ENCODE measurements around the gene ZSWIM8.
"Not testable (repeated sequence)": the region's sequence is repeated elsewhere in the genome, so short reads cannot be mapped to it uniquely, and the experiment has no call there.

The ZSWIM8 gene

DNA sequence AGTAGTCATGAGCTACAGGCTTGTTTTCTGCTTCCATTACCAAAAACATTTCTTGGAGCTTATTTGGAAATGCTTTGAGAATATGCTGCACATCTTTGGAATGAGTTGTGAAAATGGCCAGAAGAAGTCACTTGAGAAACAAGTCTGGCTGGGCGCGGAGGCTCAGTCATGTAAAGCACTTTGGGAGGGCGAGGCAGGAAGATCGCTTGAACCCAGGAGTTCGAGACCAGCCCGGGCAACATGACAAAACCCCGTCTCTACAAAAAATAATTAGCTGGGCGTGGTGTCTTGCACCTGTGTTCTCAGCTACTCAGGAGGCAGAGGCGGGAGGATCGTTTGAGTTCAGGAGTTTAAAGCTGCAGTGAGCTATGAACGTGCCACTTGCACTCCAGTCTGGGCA is 4.4 kb upstream of the ZSWIM8 start:
- peaks cover 24% of the 10 kb centered on the region for H3K36me3 Mint-ChIP-seq
- peaks cover 62% of the 10 kb centered on the region for H3K4me1 Mint-ChIP-seq
- peak overlapping the region; percentile 99 for H3K4me3 Mint-ChIP-seq
- peak overlapping the region; percentile 95 for H3K27ac Mint-ChIP-seq
- no peak for DNase-seq
- H3K27me3 Mint-ChIP-seq, result no peaks in the 10 kb centered on the region
- CTCF ChIA-PET, result interaction anchor here (1.0 to 2.2 kb wide), 2 partner anchors 8 to 13 kb away, joined by 4 to 6 read pairs; no protein-coding TSS in a partner anchor
- no peaks in the 10 kb centered on the region for H3K9me3 Mint-ChIP-seq

- no peak for DNase-seq
- peak overlapping the region; percentile 95 for H3K27ac Mint-ChIP-seq
- CTCF ChIA-PET, result interaction anchor here (1.0 to 2.2 kb wide), 3 partner anchors 9 to 13 kb away, joined by 4 to 6 read pairs (median 5); a partner anchor contains a TSS
- no peaks in the 10 kb centered on the region for H3K27me3 Mint-ChIP-seq
- H3K36me3 Mint-ChIP-seq, result peaks cover 27% of the 10 kb centered on the region
- H3K4me1 Mint-ChIP-seq, result peaks cover 67% of the 10 kb centered on the region
- H3K9me3 Mint-ChIP-seq, result no peaks in the 10 kb centered on the region
- H3K4me3 Mint-ChIP-seq, result peak overlapping the region; percentile 99
Observed at GRCh38 chr10:73781548-73781878, 3.9 kb upstream of the ZSWIM8 start.

- Mint-ChIP-seq H3K27me3 (no peaks in the 10 kb centered on the region), H3K36me3 (peaks cover 24% of the 10 kb centered on the region), H3K4me1 (peaks cover 66% of the 10 kb centered on the region), H3K4me3 (peak within 1 kb of the TSS; percentile 99), H3K9me3 (no peaks in the 10 kb centered on the region), H3K27ac (peak within 1 kb of the TSS; percentile 95)
- CTCF ChIA-PET, result interaction anchor here (1.1 to 2.2 kb wide), 3 partner anchors 10 to 98 kb away, joined by 4 to 6 read pairs (median 5); a partner anchor contains a TSS
- peak; percentile 96 for DNase-seq
Observed at GRCh38 chr10:73781879-73782748, 3.3 kb upstream of the ZSWIM8 start, which contains the start of gene CHCHD1. TSS of gene CHCHD1 (plus strand) at chr10:73782048. CDS start at chr10:73782076, 28 bp downstream.

DNA sequence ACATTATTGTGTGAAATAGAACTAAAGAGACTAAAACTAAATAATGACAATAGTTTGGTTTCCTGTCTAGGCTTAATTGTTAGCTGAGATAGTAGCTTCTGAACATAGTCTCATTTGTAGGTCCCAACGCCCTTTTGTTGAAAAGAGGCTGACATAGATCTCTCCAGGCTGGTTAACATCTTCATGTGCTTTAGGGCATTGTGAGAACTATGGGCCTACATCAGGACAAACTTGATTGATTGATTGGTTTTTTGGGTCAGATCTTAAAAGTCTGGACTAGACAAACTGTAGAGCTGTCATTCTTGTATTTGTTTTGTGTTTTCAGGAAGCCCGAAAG is 2.7 kb upstream of the ZSWIM8 start:
- H3K27ac Mint-ChIP-seq, result peak overlapping the region; percentile 95
- peaks cover 67% of the 10 kb centered on the region for H3K4me1 Mint-ChIP-seq
- H3K4me3 Mint-ChIP-seq, result peak overlapping the region; percentile 99
- CTCF ChIA-PET, result interaction anchor here (0.7 to 1.3 kb wide), 3 partner anchors 11 to 97 kb away, joined by 3 to 5 read pairs (median 4); a partner anchor contains a TSS
- H3K27me3 Mint-ChIP-seq, result no peaks in the 10 kb centered on the region
- peaks cover 24% of the 10 kb centered on the region for H3K36me3 Mint-ChIP-seq
- H3K9me3 Mint-ChIP-seq, result no peaks in the 10 kb centered on the region
- DNase-seq, result no peak

DNA sequence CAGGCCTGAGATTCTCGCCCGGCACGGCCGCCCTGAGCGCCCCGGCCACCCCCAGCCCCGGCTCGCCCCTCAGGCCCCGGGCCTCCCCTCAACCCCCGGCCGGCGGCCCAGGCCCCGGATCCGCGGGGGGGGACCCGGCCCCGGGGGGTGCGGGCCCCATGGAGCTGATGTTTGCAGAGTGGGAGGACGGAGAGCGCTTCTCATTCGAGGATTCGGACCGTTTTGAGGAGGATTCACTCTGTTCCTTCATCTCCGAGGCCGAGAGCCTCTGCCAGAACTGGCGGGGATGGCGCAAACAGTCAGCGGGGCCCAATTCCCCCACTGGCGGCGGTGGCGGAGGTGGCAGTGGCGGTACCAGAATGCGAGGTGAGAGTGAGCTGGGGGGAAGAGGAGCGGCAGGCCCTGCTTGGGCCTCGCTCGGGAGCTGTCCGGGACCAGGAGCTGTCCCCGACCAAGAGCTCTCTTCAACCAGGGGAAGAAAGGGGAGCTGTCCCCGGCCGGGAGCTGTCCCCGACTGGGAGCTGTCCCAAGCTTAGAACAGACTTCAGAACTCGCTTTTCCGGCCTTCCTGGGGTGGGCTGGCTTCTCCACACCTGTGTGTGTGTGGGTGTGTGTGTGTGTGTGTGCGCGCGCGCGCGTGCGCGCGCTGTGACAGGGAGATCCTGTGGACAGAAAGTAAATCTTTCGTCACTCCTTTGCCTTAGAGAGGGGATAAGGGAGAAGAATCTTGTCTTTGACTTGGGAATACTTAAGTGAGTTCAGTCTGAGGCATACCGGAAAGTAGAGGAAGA is 510 bp downstream of the ZSWIM8 start:
- peak overlapping the region; percentile 94 for H3K4me3 Mint-ChIP-seq
- peak overlapping the region; percentile 99 for H3K27ac Mint-ChIP-seq
- H3K27me3 Mint-ChIP-seq, result no peaks in the 10 kb centered on the region
- CTCF ChIA-PET, result interaction anchor here (0.8 to 1.4 kb wide), 5 partner anchors 12 to 94 kb away, joined by 3 to 7 read pairs (median 3); a partner anchor contains a TSS
- H3K9me3 Mint-ChIP-seq, result no peaks in the 10 kb centered on the region
- peak; percentile 70 for DNase-seq
- H3K4me1 Mint-ChIP-seq, result peaks cover 59% of the 10 kb centered on the region
- H3K36me3 Mint-ChIP-seq, result peaks cover 22% of the 10 kb centered on the region

- Mint-ChIP-seq H3K4me1 (peaks cover 54% of the 10 kb centered on the region), H3K9me3 (no peaks in the 10 kb centered on the region), H3K4me3 (peak overlapping the region; percentile 94), H3K27me3 (no peaks in the 10 kb centered on the region), H3K36me3 (peaks cover 27% of the 10 kb centered on the region), H3K27ac (peak overlapping the region; percentile 93)
- CTCF ChIA-PET, result interaction anchor here (0.8 to 1.4 kb wide), 6 partner anchors 13 to 93 kb away, joined by 3 to 7 read pairs (median 3); a partner anchor contains a TSS
- no peak for DNase-seq
Observed at GRCh38 chr10:73786512-73786885, 1.1 kb downstream of the ZSWIM8 start.

DNA sequence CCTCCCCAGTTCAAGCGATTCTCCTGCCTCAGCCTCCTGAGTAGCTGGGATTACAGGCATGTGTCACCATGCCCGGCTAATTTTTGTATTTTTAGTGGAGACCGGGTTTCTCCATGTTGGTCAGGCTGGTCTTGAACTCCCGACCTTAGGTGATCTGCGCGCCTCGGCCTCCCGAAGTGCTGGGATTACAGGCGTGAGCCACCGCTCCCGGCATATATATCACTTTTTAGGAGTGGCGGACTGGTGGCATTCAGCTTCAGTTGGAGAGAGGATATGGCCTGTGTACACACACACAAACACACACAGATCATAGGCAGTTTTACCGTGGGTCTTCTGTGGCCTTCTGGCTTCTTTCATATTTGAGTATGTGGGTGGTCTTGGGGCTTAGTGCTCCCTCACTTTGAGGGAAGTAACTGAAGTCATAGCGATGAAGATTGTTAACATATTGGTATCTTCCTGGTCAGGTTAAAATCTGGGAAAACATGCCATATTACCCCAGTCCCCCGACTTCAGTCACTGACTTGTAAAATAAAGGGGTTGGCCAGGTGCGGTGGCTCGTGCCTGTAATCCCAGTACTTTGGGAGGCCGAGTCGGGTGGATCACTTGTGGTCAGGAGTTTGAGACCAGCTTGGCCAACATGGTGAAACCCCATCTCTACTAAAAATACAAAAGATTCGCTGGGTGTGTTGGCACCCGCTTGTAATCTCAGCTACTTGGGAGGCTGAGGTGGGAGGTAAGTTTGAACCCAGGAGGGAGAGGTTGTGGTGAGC is 1.8 kb downstream of the ZSWIM8 start:
- not testable (repeated sequence) for H3K9me3 Mint-ChIP-seq, H3K27ac Mint-ChIP-seq, DNase-seq, H3K27me3 Mint-ChIP-seq
- CTCF ChIA-PET, result interaction anchor here (1.0 to 1.1 kb wide), 2 partner anchors 18 to 92 kb away, joined by 3 to 7 read pairs; no protein-coding TSS in a partner anchor
- Mint-ChIP-seq H3K4me3 (peak overlapping the region; percentile 56), H3K36me3 (peaks cover 26% of the 10 kb centered on the region), H3K4me1 (peaks cover 51% of the 10 kb centered on the region)

- no peak for DNase-seq
- peaks cover 35% of the 10 kb centered on the region for H3K4me1 Mint-ChIP-seq
- no peak overlapping the region for H3K27ac Mint-ChIP-seq
- no peak overlapping the region for H3K4me3 Mint-ChIP-seq
- no peaks in the 10 kb centered on the region for H3K9me3 Mint-ChIP-seq
- H3K27me3 Mint-ChIP-seq, result no peaks in the 10 kb centered on the region
- CTCF ChIA-PET, result interaction anchor here (1.0 kb wide), 1 partner anchor 91 kb away, joined by 3 read pairs; no protein-coding TSS in a partner anchor
- peaks cover 39% of the 10 kb centered on the region for H3K36me3 Mint-ChIP-seq
Observed at GRCh38 chr10:73788864-73789658, 3.7 kb downstream of the ZSWIM8 start.

- no peak overlapping the region for H3K27ac Mint-ChIP-seq
- H3K36me3 Mint-ChIP-seq, result peaks cover 41% of the 10 kb centered on the region
- CTCF ChIA-PET, result interaction anchor here (1.0 kb wide), 1 partner anchor 90 kb away, joined by 3 read pairs; no protein-coding TSS in a partner anchor
- H3K27me3 Mint-ChIP-seq, result no peaks in the 10 kb centered on the region
- DNase-seq, result no peak
- peaks cover 29% of the 10 kb centered on the region for H3K4me1 Mint-ChIP-seq
- no peaks in the 10 kb centered on the region for H3K9me3 Mint-ChIP-seq
- no peak overlapping the region for H3K4me3 Mint-ChIP-seq
Observed at GRCh38 chr10:73789659-73790055, 4.3 kb downstream of the ZSWIM8 start.

DNA sequence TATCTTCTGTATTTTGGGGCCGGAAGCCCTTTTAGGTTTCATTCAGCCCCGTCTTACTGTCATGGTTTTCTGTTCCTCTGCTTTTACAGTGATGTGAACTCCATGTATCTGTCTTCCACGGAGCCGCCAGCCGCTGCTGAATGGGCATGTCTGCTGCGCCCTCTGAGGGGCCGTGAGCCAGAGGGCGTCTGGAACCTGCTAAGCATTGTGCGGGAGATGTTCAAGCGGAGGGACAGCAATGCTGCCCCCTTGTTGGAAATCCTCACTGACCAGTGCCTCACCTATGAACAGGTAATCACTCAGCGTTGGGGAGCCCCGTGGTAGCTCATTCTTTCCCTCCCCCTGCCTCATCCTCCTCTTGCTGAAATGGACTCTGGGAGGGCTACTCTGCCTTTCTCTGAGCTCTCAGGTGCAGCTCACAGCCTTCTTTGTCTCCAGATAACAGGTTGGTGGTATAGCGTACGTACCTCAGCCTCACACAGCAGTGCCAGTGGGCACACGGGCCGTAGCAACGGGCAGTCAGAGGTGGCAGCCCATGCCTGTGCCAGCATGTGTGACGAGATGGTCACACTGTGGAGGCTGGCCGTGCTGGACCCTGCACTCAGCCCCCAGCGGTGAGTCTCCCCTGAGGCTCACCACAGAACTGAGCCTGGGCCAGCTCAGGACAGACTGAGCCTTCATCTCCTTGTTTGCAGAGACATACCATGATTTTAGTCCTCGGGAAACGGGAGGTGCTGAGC is 5.7 kb downstream of the ZSWIM8 start:
- no peaks in the 10 kb centered on the region for H3K9me3 Mint-ChIP-seq
- peaks cover 48% of the 10 kb centered on the region for H3K36me3 Mint-ChIP-seq
- DNase-seq, result no peak
- no peaks in the 10 kb centered on the region for H3K27me3 Mint-ChIP-seq
- CTCF ChIA-PET, result no interaction called here
- no peak overlapping the region for H3K27ac Mint-ChIP-seq
- peaks cover 20% of the 10 kb centered on the region for H3K4me1 Mint-ChIP-seq
- H3K4me3 Mint-ChIP-seq, result no peak overlapping the region

GRCh38 chr10:73791871-73792400 is 6.5 kb downstream of the ZSWIM8 start:
- CTCF ChIA-PET, result no interaction called here
- H3K27me3 Mint-ChIP-seq, result no peaks in the 10 kb centered on the region
- H3K9me3 Mint-ChIP-seq, result no peaks in the 10 kb centered on the region
- no peak overlapping the region for H3K27ac Mint-ChIP-seq
- H3K36me3 Mint-ChIP-seq, result peaks cover 50% of the 10 kb centered on the region
- DNase-seq, result no peak
- no peak overlapping the region for H3K4me3 Mint-ChIP-seq
- peaks cover 13% of the 10 kb centered on the region for H3K4me1 Mint-ChIP-seq

DNA sequence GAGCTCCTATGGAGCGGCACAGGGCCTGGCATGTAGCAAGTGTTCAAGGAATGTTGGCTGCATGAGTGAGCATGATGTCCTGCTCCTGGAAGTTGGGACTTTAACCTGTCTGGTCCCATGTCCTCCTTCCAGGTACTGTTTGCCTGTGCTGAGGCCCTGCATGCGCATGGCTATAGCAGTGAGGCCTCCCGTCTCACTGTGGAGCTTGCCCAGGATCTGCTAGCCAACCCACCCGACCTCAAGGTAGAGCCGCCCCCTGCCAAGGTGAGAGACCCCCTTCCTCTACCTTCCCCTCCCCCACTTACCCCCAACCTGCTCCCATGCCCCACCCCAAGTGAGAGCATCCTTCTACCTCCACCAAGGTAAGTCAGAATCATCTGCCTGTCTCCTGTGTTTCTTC is 8.1 kb downstream of the ZSWIM8 start:
- Mint-ChIP-seq H3K27ac (no peak overlapping the region), H3K27me3 (no peaks in the 10 kb centered on the region), H3K36me3 (peaks cover 63% of the 10 kb centered on the region), H3K9me3 (no peaks in the 10 kb centered on the region), H3K4me1 (peaks cover 2% of the 10 kb centered on the region), H3K4me3 (no peak overlapping the region)
- CTCF ChIA-PET, result no interaction called here
- DNase-seq, result no peak
